Activated naive CD4-positive, alpha-beta T cell treated with anti-CD3 and anti-CD28 coated beads, Interleukin-2, amount 10 ng/mL, durations not matched to agents 5 hours and 36 hours (primary cell): ENCODE measurements around the gene B4GALT3. TPM values are rescaled to one million over a fixed set of nuclear protein-coding genes. Genes with fewer than 3 reads are reported as not detected.

ENCODE experiments used
- microRNA-seq: library from miRNA; unstranded; fragments of <30 nt; microRNA quantifications from one replicate; pipeline ENCODE4 v1.2.0, GENCODE V29; 2022; ENCODE audit warnings: borderline microRNAs expressed, borderline replicate concordance
- total RNA-seq, 2 experiments: library from RNA; stranded (reverse); gene quantifications; one replicate each; pipeline ENCODE4 v1.2.3, GENCODE V29; 2021

The B4GALT3 gene
- 10 to 100 TPM; 43.6 to 52.2 TPM for total RNA-seq

DNA sequence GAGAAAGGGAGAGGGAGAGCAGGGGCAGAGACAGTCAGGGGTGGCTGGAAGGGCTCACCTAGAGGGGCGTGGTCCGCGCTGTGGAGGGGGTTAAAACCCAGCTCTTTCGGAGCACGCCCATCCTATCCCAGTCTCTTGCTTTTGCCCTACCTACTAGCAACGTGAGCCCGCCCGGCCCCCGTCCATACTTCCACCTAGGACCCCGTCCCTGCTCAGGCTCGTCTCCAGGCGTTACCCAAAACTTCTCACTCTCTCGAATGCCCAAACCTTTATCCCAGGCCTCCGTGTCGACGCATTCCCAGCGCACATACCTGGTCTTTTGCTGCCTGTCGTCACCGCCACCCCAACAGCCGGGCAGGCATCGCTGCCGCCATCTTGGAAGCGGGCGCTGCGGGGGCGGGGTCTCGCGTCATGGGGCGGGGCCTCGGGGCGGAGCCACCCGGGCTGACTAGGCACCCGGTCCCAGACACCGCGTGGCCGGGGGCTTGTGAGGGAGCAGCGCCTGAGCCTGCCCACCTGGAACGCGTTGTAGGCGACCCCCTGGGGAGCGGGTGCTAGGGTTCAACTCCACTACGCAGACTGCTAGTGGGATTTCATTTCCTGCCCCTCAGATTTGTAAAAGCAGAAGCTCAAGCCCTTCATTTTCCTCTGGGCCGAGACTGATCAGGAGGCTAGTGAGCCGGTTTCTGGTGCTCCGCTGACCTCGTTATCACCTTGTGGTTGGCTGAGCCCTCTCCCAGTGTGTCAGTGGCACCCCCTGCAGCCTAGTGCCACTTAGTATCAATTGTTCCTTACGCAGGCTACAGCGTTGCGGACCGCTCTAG is at the start of gene B4GALT3:
B4GALT3 (minus strand) TSS at position 396 of the 824 bp plus-strand sequence. CDS start 1,447 bp downstream, outside the sequence.

DNA sequence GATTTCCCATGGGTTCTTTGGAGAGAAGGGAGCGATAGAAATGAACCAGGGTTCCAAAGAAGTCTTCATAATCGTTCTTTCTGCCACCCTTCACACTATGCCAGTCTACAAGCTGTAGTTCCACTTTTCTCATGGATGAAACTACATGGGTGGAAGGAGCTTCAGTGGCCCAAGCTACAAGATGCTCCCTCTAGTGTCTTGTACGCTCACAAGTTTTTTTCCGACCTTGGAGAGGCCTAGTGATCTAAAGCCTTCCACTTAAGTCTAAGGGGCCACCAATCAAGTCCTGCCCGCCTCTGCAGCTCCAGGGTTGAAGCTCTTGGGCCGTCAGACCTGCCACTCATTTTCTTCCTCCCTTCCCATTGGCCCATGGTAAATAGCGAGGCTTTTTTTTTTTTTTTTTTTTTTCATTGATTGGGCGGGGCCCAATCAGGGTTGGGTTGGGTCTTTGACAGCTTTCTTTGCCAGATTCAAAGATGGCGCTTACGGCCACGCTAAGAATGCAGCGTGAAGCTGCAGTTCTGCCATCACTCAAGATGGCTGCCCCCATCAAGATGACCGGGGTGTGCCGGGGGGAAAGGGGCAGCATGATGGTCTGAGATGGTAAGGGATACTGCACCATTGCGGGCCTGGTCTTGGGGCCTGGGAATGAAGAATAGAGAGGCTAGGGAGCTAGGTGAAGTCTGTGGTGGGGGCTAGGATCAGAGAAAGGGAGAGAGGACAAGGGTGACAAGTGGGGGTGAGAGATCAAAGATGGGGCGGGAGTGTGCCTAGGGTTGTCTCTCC is 48.4 kb upstream of the B4GALT3 start, which contains the start of gene TOMM40L:
TOMM40L (plus strand) TSS at position 527 of the 786 bp plus-strand sequence. CDS start 430 bp downstream, outside the sequence.

GRCh38 chr1:161215076-161215475 is 37.8 kb upstream of the B4GALT3 start, which contains the start of gene FCER1G:
FCER1G (plus strand) TSS chr1:161215295; CDS start chr1:161215322, 27 bp downstream.

GRCh38 chr1:161201836-161202712 is 24.8 kb upstream of the B4GALT3 start, which contains the start of gene NDUFS2:
NDUFS2 (plus strand) TSS chr1:161202367; CDS start chr1:161202386, 19 bp downstream.

DNA sequence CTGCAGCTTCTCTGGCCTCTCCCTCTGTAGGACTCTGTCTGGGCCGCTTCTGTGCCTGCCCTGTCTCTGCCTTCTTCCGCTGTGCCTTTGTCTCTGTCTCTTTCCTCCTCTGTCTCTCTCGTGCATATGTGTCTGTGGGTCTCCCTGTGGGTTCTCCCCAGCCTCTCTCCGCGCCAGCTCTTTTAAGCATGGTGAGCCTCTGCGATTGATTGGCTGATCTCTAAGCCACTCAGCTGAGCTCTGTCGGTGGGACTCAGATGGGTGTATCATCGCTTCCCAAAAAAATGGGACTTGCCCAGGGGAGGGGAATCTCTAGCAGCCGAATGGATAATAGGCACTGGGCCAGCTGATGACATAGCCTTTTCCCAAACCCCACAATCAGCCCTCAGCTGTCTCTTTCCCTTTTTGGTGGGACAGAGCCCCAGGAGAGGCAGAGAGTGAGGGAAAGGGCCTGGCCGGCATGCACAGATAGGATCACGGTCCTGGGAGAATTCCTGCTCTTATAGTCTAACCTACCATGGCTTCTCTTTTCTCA is 21.7 kb upstream of the B4GALT3 start, which contains the start of gene ADAMTS4:
ADAMTS4 (minus strand) TSS at position 158 of the 535 bp plus-strand sequence. CDS start 427 bp downstream, outside the sequence.

DNA sequence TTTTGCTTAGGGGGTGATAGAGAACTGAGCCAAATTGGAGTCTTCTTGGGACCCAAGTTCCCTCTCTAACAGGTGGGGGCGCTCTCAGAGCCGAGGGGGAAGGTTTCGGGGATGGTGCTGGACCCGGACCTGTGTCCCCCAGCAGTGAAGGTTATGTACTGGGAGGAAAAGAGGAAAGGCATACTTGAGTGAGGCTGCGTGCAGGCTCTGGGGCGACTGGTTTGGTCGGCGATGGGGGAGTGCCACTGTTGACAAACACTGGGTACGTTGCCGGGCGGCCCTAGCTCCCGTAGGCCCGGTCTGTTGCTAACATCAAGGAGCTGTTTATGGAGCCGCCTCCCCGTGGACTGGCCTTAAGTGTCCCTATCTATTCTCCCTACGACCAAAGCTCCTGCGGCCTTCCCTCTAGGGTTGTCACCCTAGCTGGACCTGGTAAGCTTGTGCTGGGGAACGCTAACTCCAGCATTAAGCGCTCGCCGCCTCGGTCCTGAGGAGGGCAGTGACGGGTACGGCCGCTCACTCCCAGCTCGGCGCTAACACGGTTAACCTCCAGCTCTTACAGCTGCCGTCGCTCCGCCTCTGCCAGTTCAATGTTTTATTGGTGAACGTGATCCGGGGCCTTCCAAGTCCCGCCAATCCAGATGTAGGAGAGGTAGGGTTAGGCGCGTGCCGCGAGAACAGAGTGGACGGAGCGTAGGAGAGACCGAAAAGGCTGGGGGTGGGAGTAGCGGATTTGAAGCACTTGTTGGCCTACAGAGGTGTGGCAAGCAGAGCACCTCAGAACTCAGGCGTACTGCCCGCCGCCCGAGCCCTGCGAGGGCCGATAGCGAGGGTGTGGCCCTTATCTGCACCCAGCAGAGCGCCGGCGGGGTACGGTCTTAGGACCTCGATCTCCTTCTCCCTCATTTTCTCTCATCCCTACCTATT is 11.3 kb downstream of the B4GALT3 start, which contains the start of gene PPOX:
PPOX (plus strand) TSS at position 685 of the 927 bp plus-strand sequence. CDS start 422 bp downstream, outside the sequence.

DNA sequence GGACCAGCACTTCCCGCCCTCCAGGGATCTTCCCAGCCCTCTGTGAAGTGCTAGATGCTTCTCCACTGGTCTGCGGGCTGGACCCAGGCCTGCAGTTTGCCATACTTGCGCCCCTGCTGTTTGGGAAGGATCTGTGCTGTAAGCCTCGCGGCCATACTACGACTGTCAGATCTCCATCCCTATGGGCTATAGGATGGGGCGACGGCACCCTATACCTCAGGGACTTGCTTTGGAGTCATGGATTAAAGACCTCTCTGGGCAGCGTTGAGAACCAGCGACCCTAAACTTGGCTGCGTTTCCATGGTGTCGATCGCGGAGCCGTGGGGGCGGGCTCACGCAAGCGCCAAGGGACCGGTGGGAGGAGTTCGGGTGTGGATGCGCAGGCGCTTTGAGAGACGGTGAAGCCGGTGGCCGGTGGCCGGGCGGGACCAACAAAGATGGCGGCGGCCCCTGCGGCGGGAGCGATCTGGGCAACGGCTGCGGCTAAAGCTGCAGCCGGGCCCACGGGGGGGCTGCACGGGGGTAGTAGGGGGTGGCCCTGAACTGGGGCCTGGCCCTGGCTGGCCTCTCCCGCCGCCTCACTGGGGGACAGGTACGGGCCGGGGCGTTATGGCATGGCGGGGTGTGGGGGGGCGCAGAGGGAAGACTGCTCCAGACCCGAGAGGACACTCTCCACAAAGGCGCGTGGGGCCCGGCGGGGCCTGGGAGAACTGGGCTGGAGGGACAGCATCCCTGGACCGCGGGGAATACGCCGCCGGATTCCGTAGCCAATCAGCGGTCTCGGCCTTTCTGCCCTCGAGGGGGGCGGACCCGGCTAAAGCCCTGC is 18.0 kb downstream of the B4GALT3 start, which contains the start of gene USP21:
USP21 (plus strand) TSS at position 414 of the 826 bp plus-strand sequence. CDS start 1,141 bp downstream, outside the sequence.

DNA sequence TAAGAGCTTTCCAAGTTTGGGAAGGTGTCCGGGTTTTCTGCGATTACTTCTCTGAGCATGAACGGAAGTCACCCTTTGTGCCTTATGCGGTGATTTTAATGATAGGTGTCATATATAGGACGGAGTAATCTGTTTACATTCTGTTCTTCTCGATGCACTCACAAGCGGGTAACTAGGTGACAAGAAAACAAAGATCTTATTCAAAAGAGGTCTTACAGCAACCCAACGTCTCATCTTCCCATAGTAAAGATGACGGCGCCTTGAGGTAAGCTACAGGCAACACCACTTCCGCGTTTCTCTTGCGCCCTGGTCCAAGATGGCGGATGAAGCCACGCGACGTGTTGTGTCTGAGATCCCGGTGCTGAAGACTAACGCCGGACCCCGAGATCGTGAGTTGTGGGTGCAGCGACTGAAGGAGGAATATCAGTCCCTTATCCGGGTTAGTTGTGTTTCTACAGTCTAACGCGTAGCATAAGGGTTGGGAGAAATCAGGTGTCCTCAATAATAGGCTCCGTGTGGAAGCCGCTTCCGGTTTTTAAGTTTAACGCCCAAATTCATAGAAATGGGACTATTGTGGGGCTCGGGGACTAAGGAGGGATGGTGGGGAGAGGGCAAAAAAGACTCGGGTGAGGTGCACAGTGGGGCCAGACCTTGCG is 23.5 kb downstream of the B4GALT3 start, which contains the start of gene UFC1:
UFC1 (plus strand) TSS at position 297 of the 656 bp plus-strand sequence; CDS start at position 317, 20 bp downstream.

DNA sequence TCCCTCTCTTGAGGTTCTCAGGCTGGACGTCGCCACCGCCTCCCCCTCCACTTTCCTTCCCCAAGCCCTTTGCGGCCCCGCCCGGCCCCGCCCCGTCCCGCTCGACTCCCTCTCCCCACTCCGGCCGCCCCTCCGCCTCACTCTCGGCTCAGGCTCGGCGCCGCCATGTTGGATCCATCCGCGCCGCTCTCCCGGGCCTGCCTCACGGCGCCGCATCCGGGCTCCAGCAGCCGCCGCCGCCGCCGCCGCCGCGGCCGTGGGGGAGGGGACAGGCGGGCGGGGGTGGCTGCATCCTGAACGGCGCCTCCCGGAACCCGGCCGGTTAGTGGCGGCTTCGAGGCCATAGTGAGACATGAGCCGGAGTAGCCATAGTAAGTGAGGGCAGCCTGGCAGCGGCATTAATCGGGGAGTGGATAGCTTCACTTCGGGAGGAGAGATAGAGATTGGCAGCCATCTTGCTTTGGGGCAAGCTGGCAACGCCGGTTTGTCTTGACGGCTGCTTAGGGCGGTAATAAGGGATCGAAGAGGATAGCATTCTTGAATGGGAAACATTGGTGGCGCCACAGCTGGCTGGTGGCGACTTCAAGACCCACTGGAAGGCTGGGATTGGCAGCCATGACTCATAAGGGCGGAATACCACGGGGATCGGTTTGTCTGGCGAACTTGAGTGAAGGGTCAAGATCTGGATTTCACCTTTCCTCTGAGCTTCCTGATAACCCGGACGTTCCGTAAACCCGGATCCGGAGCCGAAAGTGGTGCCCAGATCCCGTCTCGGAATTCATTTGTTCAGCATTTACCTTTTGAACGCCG is 44.7 kb downstream of the B4GALT3 start, which contains the start of gene DEDD:
DEDD (minus strand) TSS at position 258 of the 810 bp plus-strand sequence. CDS start 8,205 bp downstream, outside the sequence.

Small RNA genes lying within 50 kb of the gene (microRNA-seq; reads per million reads assigned to microRNA genes)
- gene MIR5187 = not detected

Other genes starting within 250 kb of the B4GALT3 start
- gene ITLN2, start 222.7 kb downstream of the B4GALT3 start, total RNA-seq = not detected
- 10 to 100 TPM; 16.2 to 20.7 TPM for gene F11R, start 156.4 kb downstream of the B4GALT3 start, total RNA-seq
- gene TSTD1, start 138.5 kb downstream of the B4GALT3 start, total RNA-seq = 10 to 100 TPM; 60.7 to 63.0 TPM
- gene USF1, start 131.5 kb downstream of the B4GALT3 start, total RNA-seq = 10 to 100 TPM; 62.5 to 63.9 TPM
- gene ARHGAP30, start 107.6 kb downstream of the B4GALT3 start, total RNA-seq = 100 to 1,000 TPM; 304 to 324 TPM
- gene NECTIN4, start 87.9 kb downstream of the B4GALT3 start, total RNA-seq = not detected
- gene KLHDC9, start 79.1 kb downstream of the B4GALT3 start, total RNA-seq = under 1 TPM; 0.58 to 0.63 TPM
- 10 to 100 TPM; 47.2 to 48.3 TPM for gene PFDN2, start 59.5 kb downstream of the B4GALT3 start, total RNA-seq
- 10 to 100 TPM; 38.3 to 39.0 TPM for gene NIT1, start 59.4 kb downstream of the B4GALT3 start, total RNA-seq
- gene DEDD, start 44.8 kb downstream of the B4GALT3 start, total RNA-seq = 10 to 100 TPM; 30.2 to 35.5 TPM
- gene UFC1, start 23.5 kb downstream of the B4GALT3 start, total RNA-seq = 100 to 1,000 TPM; 123 to 125 TPM
- gene USP21, start 18.0 kb downstream of the B4GALT3 start, total RNA-seq = 10 to 100 TPM; 31.2 to 35.6 TPM
- gene PPOX, start 11.1 kb downstream of the B4GALT3 start, total RNA-seq = 10 to 100 TPM; 35.8 to 39.2 TPM
- gene ADAMTS4, start 21.5 kb upstream of the B4GALT3 start, total RNA-seq = 1 to 10 TPM; 1.8 to 1.9 TPM
- gene NDUFS2, start 24.9 kb upstream of the B4GALT3 start, total RNA-seq = 10 to 100 TPM; 82.5 to 90.4 TPM
- 1 to 10 TPM; 2.7 to 2.9 TPM for gene FCER1G, start 37.8 kb upstream of the B4GALT3 start, total RNA-seq
- not detected for gene APOA2, start 46.1 kb upstream of the B4GALT3 start, total RNA-seq
- gene TOMM40L, start 48.6 kb upstream of the B4GALT3 start, total RNA-seq = 10 to 100 TPM; 19.6 to 20.4 TPM
- gene NR1I3, start 60.7 kb upstream of the B4GALT3 start, total RNA-seq = not detected
- under 1 TPM; 0.26 to 0.71 TPM for gene PCP4L1, start 81.2 kb upstream of the B4GALT3 start, total RNA-seq
- gene MPZ, start 132.5 kb upstream of the B4GALT3 start, total RNA-seq = 1 to 10 TPM; 4.8 to 6.1 TPM
- gene SDHC, start 136.9 kb upstream of the B4GALT3 start, total RNA-seq = 100 to 1,000 TPM; 148 to 153 TPM
- not detected for gene CFAP126, start 190.4 kb upstream of the B4GALT3 start, total RNA-seq